GM18526 (cell line): ENCODE results near the gene MTHFR.

Source experiments
- POLR2A ChIP-seq: IDR thresholded peaks from 3 replicates; pipeline ENCODE4 v1.6.1; 2011; ENCODE audit not compliant: insufficient read length; ENCODE audit errors: extremely low read depth

MTHFR gene

DNA sequence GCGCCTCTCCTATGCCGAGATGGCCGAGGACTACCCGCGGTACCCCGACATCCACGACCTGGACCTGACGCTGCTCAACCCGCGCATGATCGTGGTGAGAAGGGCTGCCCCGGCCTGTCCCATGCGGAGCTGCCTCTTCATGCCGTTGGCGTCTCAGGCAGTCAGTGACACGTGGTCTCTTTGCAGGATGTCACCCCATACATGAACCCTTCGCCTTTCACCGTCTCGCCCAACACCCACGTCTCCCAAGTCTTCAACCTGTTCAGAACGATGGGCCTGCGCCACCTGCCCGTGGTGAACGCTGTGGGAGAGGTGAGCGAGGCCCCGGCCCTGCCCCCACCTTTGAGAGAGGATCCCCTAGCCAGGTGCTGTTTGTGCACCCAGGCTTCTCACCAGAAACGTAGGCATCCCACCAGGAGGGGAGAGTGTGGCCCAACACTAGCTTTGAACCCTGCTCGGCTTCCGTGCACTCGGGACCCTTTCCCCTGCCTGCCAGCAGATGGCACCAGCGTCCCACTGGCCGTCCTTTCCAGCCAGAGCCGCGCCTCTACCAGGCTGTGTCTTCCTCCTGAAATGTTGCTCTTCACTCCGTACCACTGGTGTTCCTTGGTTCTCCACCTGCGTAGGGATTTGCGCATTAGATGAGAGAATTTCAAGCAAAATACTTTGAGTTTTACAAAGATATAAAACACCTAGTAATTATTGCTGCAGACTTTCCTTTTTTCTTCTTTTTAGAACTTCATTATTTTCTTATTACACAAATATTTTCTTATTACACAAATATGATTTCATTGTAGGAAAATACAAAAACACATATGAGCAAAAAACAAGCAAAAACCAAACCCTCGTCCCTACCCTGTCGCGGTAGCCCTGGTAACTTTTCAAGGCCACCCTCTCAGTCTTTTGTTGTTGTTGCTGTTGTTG lies 32.8 kb upstream of the MTHFR start:
- TF ChIP-seq POLR2A, result no peak

DNA sequence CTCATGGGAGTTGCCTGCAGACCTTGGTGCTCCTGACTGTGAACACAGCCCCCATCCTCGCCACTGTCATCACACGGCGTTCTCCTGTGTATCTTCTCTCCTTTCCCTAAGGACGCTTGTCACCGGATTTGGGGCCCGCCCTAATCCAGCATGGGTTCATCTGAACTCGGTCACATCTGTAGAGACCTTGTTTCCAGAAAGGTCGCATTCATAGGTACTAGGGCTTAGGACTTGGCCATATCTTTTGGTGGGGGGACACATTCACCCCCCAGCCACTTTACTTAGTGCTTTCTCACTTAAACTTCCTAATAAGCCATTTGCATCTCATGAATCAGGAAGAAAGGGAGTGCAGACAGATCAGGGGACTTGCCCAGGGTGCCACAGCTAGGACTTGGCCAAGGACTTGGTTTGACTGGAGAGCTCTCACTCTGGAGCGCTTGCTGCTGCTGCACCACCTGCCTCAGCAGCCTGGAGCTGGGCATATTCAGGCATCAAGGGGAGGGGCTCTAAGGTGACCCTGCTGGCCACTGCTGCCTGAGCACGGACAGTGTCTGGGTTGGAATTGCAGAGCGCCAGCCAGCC lies 32.1 kb upstream of the MTHFR start:
- no peak for TF ChIP-seq POLR2A

- TF ChIP-seq POLR2A, result no peak
Observed at GRCh38 chr1:11836955-11837766, 31.4 kb upstream of the MTHFR start.

GRCh38 chr1:11835441-11836225 lies 29.9 kb upstream of the MTHFR start:
- TF ChIP-seq POLR2A, result no peak

GRCh38 chr1:11833900-11834299 lies 28.1 kb upstream of the MTHFR start:
- no peak for TF ChIP-seq POLR2A

GRCh38 chr1:11833497-11833896 lies 27.7 kb upstream of the MTHFR start:
- no peak for TF ChIP-seq POLR2A

DNA sequence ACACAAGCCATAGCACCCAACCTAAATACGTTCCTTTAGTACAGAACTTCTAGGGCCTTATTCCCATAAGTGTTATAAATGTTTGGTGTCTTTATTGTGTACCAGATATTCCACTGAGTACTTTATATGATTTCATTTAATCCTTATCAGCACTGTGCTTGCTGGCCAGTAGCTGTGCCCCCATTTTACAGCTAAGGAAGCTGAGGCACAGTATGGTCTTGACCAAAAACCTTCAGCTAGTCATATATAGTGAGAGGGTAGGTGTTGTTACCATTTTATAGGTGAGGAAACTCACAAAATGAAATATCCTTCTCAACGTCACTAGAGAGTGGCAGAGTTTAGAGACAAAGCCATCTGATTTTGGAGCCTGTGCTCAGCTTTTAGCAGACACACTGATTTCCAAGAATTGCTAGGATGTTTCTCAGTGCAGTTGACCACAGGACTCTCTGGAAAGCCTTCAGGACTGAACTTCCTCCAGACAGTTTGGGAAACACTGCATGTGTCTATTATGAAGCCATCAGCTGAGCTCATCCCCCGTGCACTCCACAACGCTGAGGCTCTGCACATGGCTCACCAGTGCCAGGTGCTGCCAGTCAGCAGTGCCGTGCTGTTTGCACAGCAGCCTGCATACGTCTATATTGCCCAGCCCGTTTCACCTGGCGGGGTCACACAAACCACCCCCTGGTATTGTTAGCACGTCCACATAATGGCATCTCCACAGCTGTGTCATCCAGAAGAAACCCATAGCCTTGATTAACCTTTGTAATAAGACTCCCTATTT lies 26.4 kb upstream of the MTHFR start:
- TF ChIP-seq POLR2A, result no peak

GRCh38 chr1:11828511-11828910 lies 22.7 kb upstream of the MTHFR start:
- TF ChIP-seq POLR2A, result no peak

DNA sequence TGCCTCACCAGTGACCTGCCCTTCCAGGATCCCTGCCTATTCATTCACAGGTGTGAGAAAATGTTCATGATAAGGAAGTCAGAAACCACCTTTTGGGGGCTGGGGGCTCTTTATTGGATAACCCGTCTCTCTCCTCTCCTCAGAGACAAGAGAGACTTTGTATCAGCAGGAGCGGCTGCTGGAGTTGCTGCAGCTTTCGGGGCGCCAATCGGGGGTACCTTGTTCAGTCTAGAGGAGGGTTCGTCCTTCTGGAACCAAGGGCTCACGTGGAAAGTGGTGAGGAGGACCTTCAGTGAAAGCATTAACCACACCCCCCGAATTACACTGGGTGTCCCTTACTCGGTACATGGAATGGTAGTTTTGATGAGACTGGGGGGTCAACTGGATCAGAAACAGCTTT lies 21.2 kb upstream of the MTHFR start:
- TF ChIP-seq POLR2A, result no peak

- TF ChIP-seq POLR2A, result no peak
Observed at GRCh38 chr1:11825131-11825530, 19.4 kb upstream of the MTHFR start.

DNA sequence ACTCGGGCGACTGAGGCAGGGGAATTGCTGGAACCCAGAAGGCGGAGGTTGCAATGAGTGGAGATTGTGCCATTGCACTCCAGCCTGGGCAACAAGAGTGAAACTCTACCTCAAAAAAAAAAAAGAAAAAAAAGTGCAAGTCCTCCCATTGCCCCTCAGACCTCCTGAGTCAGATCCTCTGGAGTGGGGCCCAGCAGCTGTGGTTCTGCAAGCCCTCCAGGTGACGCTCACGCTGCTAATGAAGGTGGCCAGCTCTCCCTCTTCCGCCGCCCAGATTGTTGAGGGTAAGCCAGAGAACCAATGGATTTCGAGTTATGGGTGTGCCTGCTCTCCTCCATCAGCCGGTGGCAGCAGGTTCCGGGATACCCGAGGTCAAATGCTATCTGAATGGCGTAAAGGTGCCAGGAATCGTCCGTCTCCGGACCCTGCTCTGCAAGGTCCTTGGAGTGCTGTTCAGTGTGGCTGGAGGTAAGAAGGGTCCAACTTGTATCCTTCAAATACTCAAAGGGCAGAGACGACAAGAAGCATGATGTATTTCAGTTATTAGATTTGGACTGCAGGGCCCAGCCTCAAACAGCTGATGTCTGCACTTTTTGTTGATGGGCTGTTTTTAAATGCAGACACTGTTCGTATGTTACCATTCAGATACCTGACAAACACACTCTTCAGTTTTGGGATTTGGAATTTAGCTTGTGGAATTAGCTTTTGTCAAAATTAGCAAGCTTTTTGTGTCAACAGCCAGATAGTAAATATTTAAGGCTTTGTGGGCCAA lies 17.8 kb upstream of the MTHFR start:
- no peak for TF ChIP-seq POLR2A

DNA sequence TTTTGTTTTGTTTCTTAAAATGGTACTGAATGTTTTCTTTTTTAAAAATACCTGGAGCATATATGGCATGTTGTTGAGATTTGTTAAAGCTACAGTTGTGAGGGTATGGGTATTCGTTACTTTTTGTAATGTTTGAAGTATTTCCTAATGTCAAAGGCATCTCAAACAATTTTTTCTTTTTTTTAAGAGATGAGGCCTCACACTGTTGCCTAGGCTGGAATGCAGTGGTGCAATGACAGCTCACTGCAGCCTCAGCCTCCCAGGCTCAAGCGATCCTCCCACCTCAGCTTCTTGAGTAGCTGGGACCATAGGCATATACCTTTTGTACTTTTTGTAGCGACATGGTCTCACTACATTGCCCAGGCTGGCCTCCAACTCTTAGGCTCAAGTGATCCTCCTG lies 16.3 kb upstream of the MTHFR start:
- TF ChIP-seq POLR2A, result no peak

GRCh38 chr1:11817192-11817591 lies 11.4 kb upstream of the MTHFR start:
- TF ChIP-seq POLR2A, result no peak

DNA sequence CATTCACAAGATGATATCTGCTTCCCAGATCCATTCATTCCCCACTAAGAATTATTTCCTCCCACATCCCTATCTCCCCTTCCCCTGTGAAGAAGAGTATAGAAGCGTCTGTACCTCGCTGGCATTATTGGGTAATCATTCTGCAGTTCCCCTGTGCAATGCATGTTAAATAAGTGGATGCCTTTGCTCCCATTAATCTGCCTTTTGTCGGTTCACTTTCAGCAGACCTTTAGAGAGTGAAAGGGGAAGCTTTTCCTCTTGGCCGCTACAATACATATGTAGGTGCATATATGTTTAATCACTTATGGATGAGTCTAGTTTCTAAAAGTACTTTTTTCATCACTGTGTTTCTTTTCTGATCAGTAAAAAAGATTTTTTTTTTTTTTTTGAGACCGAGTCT lies 7.3 kb upstream of the MTHFR start:
- TF ChIP-seq POLR2A, result no peak
